ENCODE measurements around the gene SLC1A2. TPM values are rescaled to one million over a fixed set of nuclear protein-coding genes. Genes with fewer than 3 reads are reported as not detected.

Gene SLC1A2
- total and polyA plus RNA-seq, 2 experiments from 2014 or later: 0.70 to 2.8 TPM

DNA sequence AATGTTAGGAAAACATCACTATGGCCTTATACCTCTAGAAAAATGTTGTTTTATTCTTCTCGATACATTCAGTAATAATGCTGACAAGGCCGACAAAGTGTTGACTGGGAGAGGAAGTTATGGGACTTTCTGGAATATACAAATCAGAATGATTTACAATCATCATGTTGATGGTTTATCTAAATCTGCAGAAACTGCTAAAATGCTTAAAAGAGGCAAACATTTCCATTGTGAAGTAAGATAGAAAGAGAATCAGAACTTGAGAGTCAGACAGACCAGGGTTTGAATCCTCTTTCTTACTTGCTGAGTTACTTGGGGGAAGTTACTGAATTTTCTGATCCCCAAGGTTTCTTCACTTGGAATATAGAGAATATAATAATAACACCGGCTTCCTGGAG is 191.0 kb downstream of the SLC1A2 start (continued):
- no peak for TF ChIP-seq ZNF462 (CRISPR knock-in tag; IDR thresholded peaks at IDR 0.05)
- TF ChIP-seq NANOG (IDR thresholded peaks at IDR 0.05; ENCODE audit: borderline replicate concordance): no peak
- no peak for TF ChIP-seq ETS1 (IDR thresholded peaks at IDR 0.05)
- TF ChIP-seq EZH2 (IDR thresholded peaks at IDR 0.05; ENCODE audit: low read depth, unreplicated experiment): no peak
- no peak for TF ChIP-seq ZNF331 (CRISPR knock-in tag; IDR thresholded peaks at IDR 0.05; ENCODE audit: low read depth)

- H3K27ac Mint-ChIP-seq: no peak overlapping the region
- no peak for ATAC-seq
- H3K4me3 ChIP-seq: no peak overlapping the region
- no peak overlapping the region for H2AFZ ChIP-seq
- no peaks in the 10 kb centered on the region for H3K36me3 ChIP-seq (ENCODE audit: insufficient read depth)
- no peaks in the 10 kb centered on the region for H3K9me2 ChIP-seq (ENCODE audit: insufficient read depth)
- H3K9me3 Mint-ChIP-seq: no peaks in the 10 kb centered on the region
- no peaks in the 10 kb centered on the region for H3K79me2 ChIP-seq (replicated peaks; ENCODE audit: insufficient read depth)
- H3K4me2 ChIP-seq: no peak overlapping the region
- no peaks in the 10 kb centered on the region for H3K4me1 Mint-ChIP-seq
- no peaks in the 10 kb centered on the region for H3K27me3 ChIP-seq (ENCODE audit: insufficient read depth)
- no peaks in the 10 kb centered on the region for H4K20me1 ChIP-seq (replicated peaks; ENCODE audit: insufficient read depth)
- no peak overlapping the region for H3K27ac ChIP-seq (ENCODE audit: low read depth)
- no peaks in the 10 kb centered on the region for H3K4me1 ChIP-seq (ENCODE audit: insufficient read depth)
- H3K27me3 Mint-ChIP-seq (ENCODE audit: insufficient read depth, low read depth, poor library complexity): peaks cover 1% of the 10 kb centered on the region
- no peaks in the 10 kb centered on the region for H3F3A ChIP-seq (replicated peaks; ENCODE audit: low read depth)
- H3K4me3 Mint-ChIP-seq: no peak overlapping the region
- no peaks in the 10 kb centered on the region for H3K36me3 Mint-ChIP-seq (ENCODE audit: low read depth)
- no peak for DNase-seq (ENCODE audit: low spot score)
- TF ChIP-seq CREB1 (CRISPR knock-in tag; IDR thresholded peaks at IDR 0.05; ENCODE audit: low read depth): no peak
- no peak for TF ChIP-seq JUNB (IDR thresholded peaks at IDR 0.05; ENCODE audit: unreplicated experiment)
- no peak for TF ChIP-seq EZH2 (IDR thresholded peaks at IDR 0.05; ENCODE audit: low read depth, unreplicated experiment)
- TF ChIP-seq, protein P1, sequence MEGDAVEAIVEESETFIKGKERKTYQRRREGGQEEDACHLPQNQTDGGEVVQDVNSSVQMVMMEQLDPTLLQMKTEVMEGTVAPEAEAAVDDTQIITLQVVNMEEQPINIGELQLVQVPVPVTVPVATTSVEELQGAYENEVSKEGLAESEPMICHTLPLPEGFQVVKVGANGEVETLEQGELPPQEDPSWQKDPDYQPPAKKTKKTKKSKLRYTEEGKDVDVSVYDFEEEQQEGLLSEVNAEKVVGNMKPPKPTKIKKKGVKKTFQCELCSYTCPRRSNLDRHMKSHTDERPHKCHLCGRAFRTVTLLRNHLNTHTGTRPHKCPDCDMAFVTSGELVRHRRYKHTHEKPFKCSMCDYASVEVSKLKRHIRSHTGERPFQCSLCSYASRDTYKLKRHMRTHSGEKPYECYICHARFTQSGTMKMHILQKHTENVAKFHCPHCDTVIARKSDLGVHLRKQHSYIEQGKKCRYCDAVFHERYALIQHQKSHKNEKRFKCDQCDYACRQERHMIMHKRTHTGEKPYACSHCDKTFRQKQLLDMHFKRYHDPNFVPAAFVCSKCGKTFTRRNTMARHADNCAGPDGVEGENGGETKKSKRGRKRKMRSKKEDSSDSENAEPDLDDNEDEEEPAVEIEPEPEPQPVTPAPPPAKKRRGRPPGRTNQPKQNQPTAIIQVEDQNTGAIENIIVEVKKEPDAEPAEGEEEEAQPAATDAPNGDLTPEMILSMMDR (conservative IDR thresholded peaks at IDR 0.05; ENCODE audit: low read depth in 2 of 2): no peak
- no peak for TF ChIP-seq ZNF331 (CRISPR knock-in tag; IDR thresholded peaks at IDR 0.05; ENCODE audit: low read depth)
- TF ChIP-seq ZNF114 (CRISPR knock-in tag; IDR thresholded peaks at IDR 0.05): no peak
- no peak for TF ChIP-seq NANOG (IDR thresholded peaks at IDR 0.05; ENCODE audit: borderline replicate concordance)
- no peak for TF ChIP-seq EZH2phosphoT487 (IDR thresholded peaks at IDR 0.05; ENCODE audit: unreplicated experiment)
- TF ChIP-seq ETS1 (IDR thresholded peaks at IDR 0.05): no peak
- TF ChIP-seq POLR2AphosphoS5 (IDR thresholded peaks at IDR 0.05; ENCODE audit: low read depth): no peak
- no peak for TF ChIP-seq STAT1 (IDR thresholded peaks at IDR 0.05; ENCODE audit: unreplicated experiment)
Observed at GRCh38 chr11:35227576-35228327, 191.6 kb downstream of the SLC1A2 start.

All from GM23338 (cell line).